Measurements from ENCODE around the gene GPC6.

Gene GPC6

GRCh38 chr13:93964146-93964512, 737.5 kb downstream of the GPC6 start:
- H3K4me3 ChIP-seq, result no peak overlapping the region

GRCh38 chr13:93965587-93965986, 739.0 kb downstream of the GPC6 start:
- H3K27ac ChIP-seq, result no peak overlapping the region
- H3K4me3 ChIP-seq, result no peak overlapping the region

More at GRCh38 chr13:93964146-93964512, 737.5 kb downstream of the GPC6 start:
- no peak overlapping the region for H3K27ac ChIP-seq

- no peak overlapping the region for H3K4me3 ChIP-seq
- H3K27ac ChIP-seq, result no peak overlapping the region
Measured at GRCh38 chr13:93966267-93966936, 739.8 kb downstream of the GPC6 start.

- Histone ChIP-seq H3K4me3 (no peak overlapping the region), H3K27ac (no peak overlapping the region)
Measured at GRCh38 chr13:93967286-93967685, 740.7 kb downstream of the GPC6 start.

- H3K4me3 ChIP-seq, result no peak overlapping the region
Measured at GRCh38 chr13:93975242-93975641, 748.6 kb downstream of the GPC6 start.

GRCh38 chr13:93976528-93976927, 749.9 kb downstream of the GPC6 start:
- no peak overlapping the region for H3K4me3 ChIP-seq
- no peak overlapping the region for H3K27ac ChIP-seq

More at GRCh38 chr13:93975242-93975641, 748.6 kb downstream of the GPC6 start:
- H3K27ac ChIP-seq, result no peak overlapping the region

- Histone ChIP-seq H3K27ac (no peak overlapping the region), H3K4me3 (no peak overlapping the region)
Measured at GRCh38 chr13:93977986-93978385, 751.4 kb downstream of the GPC6 start.

- Histone ChIP-seq H3K27ac (no peak overlapping the region), H3K4me3 (no peak overlapping the region)
Measured at GRCh38 chr13:93981426-93981977, 754.9 kb downstream of the GPC6 start.

- H3K27ac ChIP-seq, result no peak overlapping the region
- no peak overlapping the region for H3K4me3 ChIP-seq
Measured at GRCh38 chr13:93982179-93982918, 755.7 kb downstream of the GPC6 start.

- no peak overlapping the region for H3K4me3 ChIP-seq
- H3K27ac ChIP-seq, result no peak overlapping the region
Measured at GRCh38 chr13:93984052-93984451, 757.4 kb downstream of the GPC6 start.

GRCh38 chr13:93984876-93985275, 758.3 kb downstream of the GPC6 start:
- Histone ChIP-seq H3K27ac (no peak overlapping the region), H3K4me3 (no peak overlapping the region)

GRCh38 chr13:93987458-93987857, 760.9 kb downstream of the GPC6 start:
- Histone ChIP-seq H3K4me3 (no peak overlapping the region), H3K27ac (no peak overlapping the region)

GRCh38 chr13:93991569-93991968, 765.0 kb downstream of the GPC6 start:
- Histone ChIP-seq H3K27ac (no peak overlapping the region), H3K4me3 (no peak overlapping the region)

- no peak overlapping the region for H3K4me3 ChIP-seq
- no peak overlapping the region for H3K27ac ChIP-seq
Measured at GRCh38 chr13:93996481-93996880, 769.9 kb downstream of the GPC6 start.

- H3K4me3 ChIP-seq, result no peak overlapping the region
Measured at GRCh38 chr13:94006296-94006695, 779.7 kb downstream of the GPC6 start.

GRCh38 chr13:94007072-94007471, 780.5 kb downstream of the GPC6 start:
- Histone ChIP-seq H3K4me3 (no peak overlapping the region), H3K27ac (no peak overlapping the region)

More at GRCh38 chr13:94006296-94006695, 779.7 kb downstream of the GPC6 start:
- H3K27ac ChIP-seq, result no peak overlapping the region

- H3K27ac ChIP-seq, result no peak overlapping the region
- H3K4me3 ChIP-seq, result no peak overlapping the region
Measured at GRCh38 chr13:94009701-94010100, 783.1 kb downstream of the GPC6 start.

- no peak overlapping the region for H3K4me3 ChIP-seq
Measured at GRCh38 chr13:94014461-94014860, 787.9 kb downstream of the GPC6 start.

GRCh38 chr13:94020426-94020825, 793.8 kb downstream of the GPC6 start:
- Histone ChIP-seq H3K4me3 (no peak overlapping the region), H3K27ac (no peak overlapping the region)

More at GRCh38 chr13:94014461-94014860, 787.9 kb downstream of the GPC6 start:
- H3K27ac ChIP-seq, result no peak overlapping the region

- no peak overlapping the region for H3K27ac ChIP-seq
- no peak overlapping the region for H3K4me3 ChIP-seq
Measured at GRCh38 chr13:94020833-94021232, 794.2 kb downstream of the GPC6 start.

GRCh38 chr13:94028234-94028633, 801.6 kb downstream of the GPC6 start:
- Histone ChIP-seq H3K4me3 (no peak overlapping the region), H3K27ac (no peak overlapping the region)

Measured in skin epidermis (tissue), 12 donors.